HG03039 (cell line): ENCODE data around the gene SYT12.
"Not testable (repeated sequence)": the region's sequence is repeated elsewhere in the genome, so short reads cannot be mapped to it uniquely, and the experiment has no call there.

ENCODE experiments used
- ATAC-seq: cut with Tn5 transposase; IDR thresholded peaks from one replicate; pipeline ENCODE4 v1.9.1; 2021; ENCODE audit warnings: mild to moderate bottlenecking, moderate library complexity; ENCODE audit not compliant: unreplicated experiment

The SYT12 gene

GRCh38 chr11:66996609-66997273 is 26.2 kb upstream of the SYT12 start:
- no peak for ATAC-seq

GRCh38 chr11:66999555-66999954 is 23.4 kb upstream of the SYT12 start:
- ATAC-seq: no peak

GRCh38 chr11:67001332-67001731 is 21.6 kb upstream of the SYT12 start:
- no peak for ATAC-seq

GRCh38 chr11:67002297-67002913 is 20.5 kb upstream of the SYT12 start:
- no peak for ATAC-seq

GRCh38 chr11:67002921-67003411 is 20.0 kb upstream of the SYT12 start:
- no peak for ATAC-seq

- not testable (repeated sequence) for ATAC-seq
Measured at GRCh38 chr11:67005200-67005599, 17.7 kb upstream of the SYT12 start.

- ATAC-seq: no peak
Measured at GRCh38 chr11:67006029-67006884, 16.7 kb upstream of the SYT12 start.

- ATAC-seq: no peak
Measured at GRCh38 chr11:67007126-67007525, 15.8 kb upstream of the SYT12 start.

GRCh38 chr11:67010296-67010905 is 12.5 kb upstream of the SYT12 start:
- no peak for ATAC-seq

GRCh38 chr11:67013511-67014045 is 9.4 kb upstream of the SYT12 start:
- ATAC-seq: no peak

GRCh38 chr11:67014343-67014742 is 8.6 kb upstream of the SYT12 start:
- no peak for ATAC-seq

GRCh38 chr11:67015048-67015447 is 7.9 kb upstream of the SYT12 start:
- ATAC-seq: no peak

- ATAC-seq: no peak
Measured at GRCh38 chr11:67016550-67016949, 6.4 kb upstream of the SYT12 start.

- no peak for ATAC-seq
Measured at GRCh38 chr11:67020949-67021348, 2.0 kb upstream of the SYT12 start.

GRCh38 chr11:67022341-67022933 is 497 bp upstream of the SYT12 start:
- no peak for ATAC-seq

GRCh38 chr11:67023957-67024353 is 1.0 kb downstream of the SYT12 start:
- no peak for ATAC-seq

GRCh38 chr11:67024410-67024809 is 1.5 kb downstream of the SYT12 start:
- ATAC-seq: no peak

- ATAC-seq: no peak
Measured at GRCh38 chr11:67024966-67025365, 2.0 kb downstream of the SYT12 start.

- ATAC-seq: no peak
Measured at GRCh38 chr11:67025750-67026149, 2.8 kb downstream of the SYT12 start.

- ATAC-seq: no peak
Measured at GRCh38 chr11:67026941-67027340, 4.0 kb downstream of the SYT12 start.

GRCh38 chr11:67027483-67027930 is 4.6 kb downstream of the SYT12 start:
- ATAC-seq: no peak
